ENCODE data around the gene PRSS2.

PRSS2 gene

DNA sequence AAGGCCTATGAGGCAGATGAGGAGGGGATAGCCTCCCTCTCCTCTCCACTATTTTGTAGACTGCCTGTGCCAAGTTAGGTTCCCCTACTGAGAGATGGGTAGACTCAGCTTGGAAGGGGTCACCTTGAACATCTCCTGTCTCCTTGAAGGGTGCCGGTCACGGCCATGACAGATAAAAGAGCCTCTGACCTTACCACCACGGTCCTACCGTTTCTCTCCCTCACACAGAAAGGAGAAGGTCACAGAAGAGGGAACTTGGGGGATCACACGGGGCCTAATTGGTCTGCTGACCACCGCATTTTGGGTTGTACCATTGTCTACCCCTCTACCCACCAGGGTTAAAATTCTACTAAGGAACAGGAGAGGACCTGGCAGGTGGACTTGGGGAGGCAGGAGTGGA is 17.0 kb downstream of the PRSS2 start:
- DNase-seq, result no peak

- DNase-seq, result no peak
Observed at GRCh38 chr7:142788303-142789289, 17.8 kb downstream of the PRSS2 start.

DNA sequence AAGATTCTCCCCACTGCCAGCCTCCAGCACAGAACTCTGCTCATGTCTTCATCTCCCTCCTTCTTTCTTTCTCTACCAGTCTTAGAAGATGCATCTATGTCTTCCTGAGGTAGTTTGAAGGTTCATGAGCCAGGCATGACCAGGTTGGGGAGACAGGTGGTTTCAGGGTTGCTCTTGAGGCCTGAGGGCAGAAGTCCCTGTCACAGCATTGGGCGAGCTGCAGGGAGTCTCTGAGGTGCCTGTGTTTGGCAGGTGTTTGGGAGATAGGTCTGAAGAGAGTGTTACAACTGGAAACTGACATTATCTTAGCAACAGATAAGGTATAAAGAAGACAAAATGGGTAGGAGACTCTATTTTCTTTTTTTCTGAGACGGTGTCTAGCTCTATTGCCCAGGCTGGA is 18.7 kb downstream of the PRSS2 start:
- DNase-seq, result no peak

GRCh38 chr7:142790056-142790455 is 19.3 kb downstream of the PRSS2 start:
- DNase-seq, result no peak

DNA sequence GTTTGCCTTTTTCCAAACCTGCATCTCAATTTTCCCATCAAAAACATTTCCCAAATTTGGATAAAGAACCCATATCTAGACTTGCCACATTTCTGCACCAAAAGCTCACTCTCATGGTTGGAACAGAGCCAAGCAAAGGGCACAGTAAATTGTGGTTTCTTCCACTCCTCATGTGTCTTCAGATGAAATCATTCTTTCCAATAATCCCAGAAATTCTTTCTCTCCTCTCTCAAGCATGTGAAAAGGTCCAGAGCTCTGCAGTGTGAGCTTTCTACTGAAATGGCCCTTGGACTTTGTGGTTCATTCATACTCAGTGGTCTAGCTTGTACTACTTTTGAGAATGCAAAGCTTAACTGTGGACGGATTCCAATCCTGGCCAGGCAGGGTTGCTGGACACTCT is 19.8 kb downstream of the PRSS2 start:
- DNase-seq, result no peak

DNA sequence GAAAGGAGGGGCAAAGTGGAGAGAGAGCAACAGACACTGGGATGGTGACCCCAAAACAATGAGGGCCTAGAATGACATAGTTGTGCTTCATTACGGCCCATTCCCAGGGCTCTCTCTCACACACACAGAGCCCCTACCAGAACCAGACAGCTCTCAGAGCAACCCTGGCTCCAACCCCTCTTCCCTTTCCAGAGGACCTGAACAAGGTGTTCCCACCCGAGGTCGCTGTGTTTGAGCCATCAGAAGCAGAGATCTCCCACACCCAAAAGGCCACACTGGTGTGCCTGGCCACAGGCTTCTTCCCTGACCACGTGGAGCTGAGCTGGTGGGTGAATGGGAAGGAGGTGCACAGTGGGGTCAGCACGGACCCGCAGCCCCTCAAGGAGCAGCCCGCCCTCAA is 20.7 kb downstream of the PRSS2 start:
- no peak for DNase-seq

DNA sequence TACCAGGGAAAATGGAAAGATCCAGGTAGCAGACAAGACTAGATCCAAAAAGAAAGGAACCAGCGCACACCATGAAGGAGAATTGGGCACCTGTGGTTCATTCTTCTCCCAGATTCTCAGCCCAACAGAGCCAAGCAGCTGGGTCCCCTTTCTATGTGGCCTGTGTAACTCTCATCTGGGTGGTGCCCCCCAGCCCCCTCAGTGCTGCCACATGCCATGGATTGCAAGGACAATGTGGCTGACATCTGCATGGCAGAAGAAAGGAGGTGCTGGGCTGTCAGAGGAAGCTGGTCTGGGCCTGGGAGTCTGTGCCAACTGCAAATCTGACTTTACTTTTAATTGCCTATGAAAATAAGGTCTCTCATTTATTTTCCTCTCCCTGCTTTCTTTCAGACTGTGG is 21.4 kb downstream of the PRSS2 start:
- DNase-seq, result no peak

- DNase-seq, result no peak
Observed at GRCh38 chr7:142792593-142792992, 21.8 kb downstream of the PRSS2 start.

GRCh38 chr7:142793156-142793555 is 22.4 kb downstream of the PRSS2 start:
- no peak for DNase-seq

DNA sequence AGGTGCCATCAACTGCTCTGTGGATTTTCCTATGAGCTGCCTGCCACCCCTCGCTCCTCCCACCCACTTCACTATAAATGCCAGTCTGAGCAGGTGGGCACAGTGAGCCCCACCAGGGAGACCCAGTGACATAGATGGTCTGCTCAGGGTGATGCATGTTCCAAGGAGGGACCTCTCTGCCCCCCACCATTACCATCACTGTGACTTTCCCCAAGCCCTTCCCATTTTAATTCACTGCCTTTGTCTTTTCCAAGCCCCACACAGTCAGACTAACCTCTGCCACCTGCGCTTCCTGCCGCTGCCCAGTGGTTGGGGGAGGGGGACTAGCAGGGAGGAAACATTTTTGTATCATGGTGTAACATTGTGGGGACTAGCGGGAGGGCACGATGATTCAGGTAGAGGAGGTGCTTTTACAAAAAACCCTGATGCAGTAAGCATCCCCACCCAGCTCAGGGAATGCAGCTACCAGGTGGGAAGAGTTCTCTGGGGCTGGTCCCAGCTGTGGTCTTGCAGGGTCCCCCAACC is 24.6 kb downstream of the PRSS2 start:
- DNase-seq, result peak; percentile 71

DNA sequence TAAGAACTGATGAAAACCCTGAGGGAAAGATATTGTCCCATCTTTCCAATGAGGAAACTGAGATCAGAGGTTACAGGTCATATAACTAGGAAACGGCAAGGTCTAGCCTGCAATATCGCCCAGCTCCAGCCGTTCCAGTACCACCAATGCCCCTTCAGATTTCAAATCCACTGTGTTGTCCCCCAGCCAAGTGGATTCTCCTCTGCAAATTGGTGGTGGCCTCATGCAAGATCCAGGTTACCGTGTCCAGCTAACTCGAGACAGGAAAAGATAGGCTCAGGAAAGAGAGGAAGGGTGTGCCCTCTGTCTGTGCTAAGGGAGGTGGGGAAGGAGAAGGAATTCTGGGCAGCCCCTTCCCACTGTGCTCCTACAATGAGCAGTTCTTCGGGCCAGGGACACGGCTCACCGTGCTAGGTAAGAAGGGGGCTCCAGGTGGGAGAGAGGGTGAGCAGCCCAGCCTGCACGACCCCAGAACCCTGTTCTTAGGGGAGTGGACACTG is 25.3 kb downstream of the PRSS2 start:
- no peak for DNase-seq

- no peak for DNase-seq
Observed at GRCh38 chr7:142796501-142797390, 26.0 kb downstream of the PRSS2 start.

GRCh38 chr7:142797391-142798377 is 26.9 kb downstream of the PRSS2 start:
- DNase-seq, result peak; percentile 63

DNA sequence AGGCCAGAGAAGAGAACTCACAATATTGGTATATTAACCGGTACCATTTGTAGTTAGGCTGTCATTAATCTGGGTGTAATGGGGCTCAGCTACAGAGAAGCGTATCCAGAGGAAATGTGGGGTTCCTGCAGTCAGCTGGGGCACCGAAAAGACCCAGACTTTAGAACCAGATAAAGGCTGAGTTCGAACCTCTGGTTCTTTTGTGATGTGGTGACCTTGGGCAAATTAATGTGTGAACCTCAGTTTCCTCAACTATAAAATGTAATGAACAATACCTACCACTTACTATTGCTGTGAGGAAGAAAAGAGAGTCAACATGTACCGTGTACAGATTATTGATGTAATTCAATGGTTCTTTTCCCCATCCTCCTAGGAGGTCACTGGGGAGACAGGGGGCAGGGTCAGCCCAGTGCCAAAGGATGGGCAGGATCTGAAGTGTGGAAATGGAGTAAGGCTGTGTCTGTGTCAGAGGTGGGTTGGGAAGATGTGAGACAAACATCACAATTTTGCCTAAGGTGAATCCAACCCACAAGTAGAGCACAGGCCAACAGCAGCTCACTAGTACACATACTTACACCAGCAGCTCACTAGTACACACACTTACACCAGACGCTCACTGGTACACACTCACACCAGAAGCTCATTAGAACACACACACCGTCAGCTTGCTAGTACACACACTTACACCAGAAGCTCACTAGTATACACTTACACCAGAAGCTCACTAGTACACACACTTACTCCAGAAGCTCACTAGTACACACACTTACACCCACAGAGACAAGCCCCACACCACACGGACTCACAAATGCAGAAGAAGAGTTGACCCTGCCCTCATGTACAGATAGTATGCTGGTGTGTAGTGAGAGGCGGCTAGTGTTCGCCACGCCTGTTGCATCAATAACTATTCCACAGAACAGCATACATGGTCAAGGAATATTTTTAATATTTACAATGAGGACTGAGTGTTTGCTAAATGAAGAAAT is 28.0 kb downstream of the PRSS2 start:
- DNase-seq, result peak; percentile 74

- no peak for DNase-seq
Observed at GRCh38 chr7:142799437-142799835, 28.7 kb downstream of the PRSS2 start.

- DNase-seq, result peak; percentile 74
Observed at GRCh38 chr7:142800088-142800487, 29.3 kb downstream of the PRSS2 start.

GRCh38 chr7:142800699-142801260 is 30.0 kb downstream of the PRSS2 start:
- DNase-seq, result no peak

GRCh38 chr7:142801601-142802295 is 31.0 kb downstream of the PRSS2 start:
- no peak for DNase-seq

GRCh38 chr7:142802301-142802700 is 31.5 kb downstream of the PRSS2 start:
- DNase-seq, result no peak

- no peak for DNase-seq
Observed at GRCh38 chr7:142803901-142804300, 33.1 kb downstream of the PRSS2 start.
